ENCODE results near the gene FOXN3. TPM values are rescaled to one million over a fixed set of nuclear protein-coding genes. Genes with fewer than 3 reads are reported as not detected.

The FOXN3 gene
- total RNA-seq, 1 experiment from 2014 or later = 125 TPM

GRCh38 chr14:89392181-89392580 is 24.9 kb downstream of the FOXN3 start:
- H3K4me1 ChIP-seq (ENCODE audit: insufficient read depth, low read length) = peaks cover 20% of the 10 kb centered on the region; the same call in 1 of the 2 replicates
- H3T11ph ChIP-seq (ENCODE audit: low read length) = no peak overlapping the region
- no peaks in the 10 kb centered on the region for H3K9me3 ChIP-seq (ENCODE audit: control insufficient read depth, low read depth, low read length)
- no peak overlapping the region for H2BK15ac ChIP-seq (ENCODE audit: low read depth, low read length)
- H3K27ac Mint-ChIP-seq = peak overlapping the region; percentile 49 to 90 (median 73)
- no peak overlapping the region for H3K4me3 Mint-ChIP-seq
- H3K27me3 Mint-ChIP-seq (ENCODE audit: low read depth) = no peaks in the 10 kb centered on the region
- TF ChIP-seq CTCF (conservative IDR thresholded peaks at IDR 0.05) = no peak
- no peak overlapping the region for H2AK5ac ChIP-seq (ENCODE audit: insufficient read length, low read length)
- no peak overlapping the region for H4K91ac ChIP-seq (ENCODE audit: insufficient read length, low read depth, low read length)
- H2BK5ac ChIP-seq (ENCODE audit: insufficient read length, low read length) = no peak overlapping the region
- no peak overlapping the region for H3K4me2 ChIP-seq (ENCODE audit: insufficient read depth, insufficient read length, low read length)
- no peak overlapping the region for H2BK120ac ChIP-seq (ENCODE audit: low read depth, low read length, poor library complexity, severe bottlenecking)
- no peaks in the 10 kb centered on the region for H4K20me1 ChIP-seq (ENCODE audit: control insufficient read depth, insufficient read depth, insufficient read length)
- H3K79me1 ChIP-seq (ENCODE audit: insufficient read depth, low read depth, low read length, poor library complexity, severe bottlenecking) = peaks cover 10% of the 10 kb centered on the region
- DNase-seq = no peak
- no peak overlapping the region for H2BK20ac ChIP-seq (ENCODE audit: low read depth, low read length, poor library complexity, severe bottlenecking)
- H3K79me2 ChIP-seq (ENCODE audit: insufficient read depth, low read length) = peaks cover 74% of the 10 kb centered on the region
- 0 out of 2 replicates have a peak overlapping the region, but pooled peaks have one; percentile 31 for H3K14ac ChIP-seq (ENCODE audit: insufficient read depth, low read length)
- H3K27ac ChIP-seq (ENCODE audit: insufficient read length, low read depth, low read length) = no peak overlapping the region
- no peak overlapping the region for H3K56ac ChIP-seq (ENCODE audit: insufficient read length, low read depth, low read length)
- no peak overlapping the region for H2AFZ ChIP-seq (ENCODE audit: low read length)
- no peak overlapping the region for H2BK12ac ChIP-seq (ENCODE audit: insufficient read length, low read depth, low read length)
- H3K9ac ChIP-seq (ENCODE audit: extremely low read depth, insufficient read length, low read length) = peak overlapping the region; percentile 33
- no peak overlapping the region for H3K18ac ChIP-seq (ENCODE audit: insufficient read length, low read depth, low read length)
- H3K36me3 Mint-ChIP-seq (ENCODE audit: insufficient read depth in 1 of 3, low read depth in 3 of 3) = peaks cover 11 to 38% (median 12%) of the 10 kb centered on the region in 3 experiments; a peak in 5 of 7 replicates
- H3K23me2 ChIP-seq (ENCODE audit: insufficient read length, low read depth, low read length, poor library complexity, severe bottlenecking) = no peaks in the 10 kb centered on the region
- no peak overlapping the region for H3K23ac ChIP-seq (ENCODE audit: insufficient read length, low read depth, low read length)
- no peak overlapping the region for H3K4ac ChIP-seq (ENCODE audit: low read depth, low read length)
- no peaks in the 10 kb centered on the region for H3K27me3 ChIP-seq (ENCODE audit: insufficient read depth, low read length)
- H3K9me3 Mint-ChIP-seq = no peaks in the 10 kb centered on the region
- no peak overlapping the region for H4K8ac ChIP-seq (replicated peaks; ENCODE audit: insufficient read length, low read depth, low read length)
- H4K5ac ChIP-seq (ENCODE audit: insufficient read length, low read depth, low read length) = no peak overlapping the region
- WGBS (ENCODE audit: extremely low coverage, insufficient read length, low lambda C conversion rate) = no CpG with 5 or more reads among the region's 5 CpGs
- peaks cover 58 to 68% of the 10 kb centered on the region in 2 experiments for H3K4me1 Mint-ChIP-seq
